ENCODE results near the gene MYOCD.

The MYOCD gene

DNA sequence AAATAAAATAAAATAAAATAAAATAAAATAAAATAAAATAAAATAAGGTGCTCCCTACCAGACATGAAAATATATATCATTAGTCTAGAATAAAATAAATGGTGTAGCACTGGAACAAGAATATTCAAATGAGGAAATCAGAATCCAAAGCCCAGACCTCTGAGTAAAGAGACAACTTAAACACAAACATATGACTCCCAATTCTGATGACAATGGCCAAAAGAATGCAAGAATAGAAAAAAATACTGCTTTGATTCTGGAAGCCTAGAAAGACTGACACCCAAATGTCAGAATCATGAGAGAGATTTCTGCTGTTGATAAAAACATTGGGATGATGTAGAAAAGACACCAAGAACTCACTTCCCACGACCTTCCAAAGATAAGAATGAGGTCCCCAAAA, 27.9 kb downstream of the MYOCD start:
- Histone ChIP-seq H3K9me2 (replicated peaks; ENCODE audit: low read depth, low read length) (no peaks in the 10 kb centered on the region), H2AFZ (ENCODE audit: low read length) (no peak overlapping the region), H3K27me3 (ENCODE audit: insufficient read depth, low read length, poor library complexity, severe bottlenecking) (no peaks in the 10 kb centered on the region), H3K4me3 (ENCODE audit: low read length, poor library complexity, severe bottlenecking) (no peak overlapping the region), H3K79me2 (ENCODE audit: insufficient read depth, low read length) (no peaks in the 10 kb centered on the region), H3K9me3 (ENCODE audit: insufficient read depth, low read depth, low read length) (no peaks in the 10 kb centered on the region), H3F3A (ENCODE audit: low read depth) (no peaks in the 10 kb centered on the region), H3K4me1 (ENCODE audit: insufficient read depth, low read length, poor library complexity, severe bottlenecking) (no peaks in the 10 kb centered on the region), H3K36me3 (ENCODE audit: insufficient read depth, low read length) (no peaks in the 10 kb centered on the region), H3K9ac (ENCODE audit: low read depth, low read length, poor library complexity, severe bottlenecking) (no peak overlapping the region), H3K4me2 (ENCODE audit: low read depth, low read length, poor library complexity, severe bottlenecking) (no peak overlapping the region), H4K20me1 (ENCODE audit: insufficient read depth, low read length, poor library complexity, severe bottlenecking) (no peaks in the 10 kb centered on the region)
- TF ChIP-seq EZH2phosphoT487 (IDR thresholded peaks at IDR 0.05; ENCODE audit: borderline replicate concordance), result no peak
- TF ChIP-seq, protein P1, sequence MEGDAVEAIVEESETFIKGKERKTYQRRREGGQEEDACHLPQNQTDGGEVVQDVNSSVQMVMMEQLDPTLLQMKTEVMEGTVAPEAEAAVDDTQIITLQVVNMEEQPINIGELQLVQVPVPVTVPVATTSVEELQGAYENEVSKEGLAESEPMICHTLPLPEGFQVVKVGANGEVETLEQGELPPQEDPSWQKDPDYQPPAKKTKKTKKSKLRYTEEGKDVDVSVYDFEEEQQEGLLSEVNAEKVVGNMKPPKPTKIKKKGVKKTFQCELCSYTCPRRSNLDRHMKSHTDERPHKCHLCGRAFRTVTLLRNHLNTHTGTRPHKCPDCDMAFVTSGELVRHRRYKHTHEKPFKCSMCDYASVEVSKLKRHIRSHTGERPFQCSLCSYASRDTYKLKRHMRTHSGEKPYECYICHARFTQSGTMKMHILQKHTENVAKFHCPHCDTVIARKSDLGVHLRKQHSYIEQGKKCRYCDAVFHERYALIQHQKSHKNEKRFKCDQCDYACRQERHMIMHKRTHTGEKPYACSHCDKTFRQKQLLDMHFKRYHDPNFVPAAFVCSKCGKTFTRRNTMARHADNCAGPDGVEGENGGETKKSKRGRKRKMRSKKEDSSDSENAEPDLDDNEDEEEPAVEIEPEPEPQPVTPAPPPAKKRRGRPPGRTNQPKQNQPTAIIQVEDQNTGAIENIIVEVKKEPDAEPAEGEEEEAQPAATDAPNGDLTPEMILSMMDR (conservative IDR thresholded peaks at IDR 0.05; ENCODE audit: low read length), result no peak

DNA sequence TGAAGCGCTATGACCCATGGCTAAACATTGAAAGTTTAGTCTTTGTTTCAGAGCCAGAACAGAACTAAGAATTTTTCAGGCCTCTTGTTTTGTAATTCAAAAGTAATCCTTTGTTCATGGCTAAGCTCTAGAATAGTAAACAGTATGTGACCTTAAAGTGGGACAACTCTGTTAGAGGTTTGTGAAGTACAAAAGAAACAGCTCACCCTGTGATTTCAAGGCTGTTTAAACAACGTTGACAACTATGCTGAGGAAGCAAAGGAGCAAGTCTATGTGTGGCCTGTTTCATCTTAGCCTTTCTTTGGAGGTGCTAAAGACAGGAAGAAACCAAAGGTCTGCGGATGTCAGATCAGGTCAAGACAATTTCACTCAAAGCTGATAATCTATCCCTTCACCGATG, 40.4 kb downstream of the MYOCD start:
- H2AFZ ChIP-seq (ENCODE audit: low read length), result no peak overlapping the region
- TF ChIP-seq, protein P1 (conservative IDR thresholded peaks at IDR 0.05; ENCODE audit: low read length), result no peak
- no peak for TF ChIP-seq EZH2phosphoT487 (IDR thresholded peaks at IDR 0.05; ENCODE audit: borderline replicate concordance)
- no peak overlapping the region for H3K9ac ChIP-seq (ENCODE audit: low read depth, low read length, poor library complexity, severe bottlenecking)

DNA sequence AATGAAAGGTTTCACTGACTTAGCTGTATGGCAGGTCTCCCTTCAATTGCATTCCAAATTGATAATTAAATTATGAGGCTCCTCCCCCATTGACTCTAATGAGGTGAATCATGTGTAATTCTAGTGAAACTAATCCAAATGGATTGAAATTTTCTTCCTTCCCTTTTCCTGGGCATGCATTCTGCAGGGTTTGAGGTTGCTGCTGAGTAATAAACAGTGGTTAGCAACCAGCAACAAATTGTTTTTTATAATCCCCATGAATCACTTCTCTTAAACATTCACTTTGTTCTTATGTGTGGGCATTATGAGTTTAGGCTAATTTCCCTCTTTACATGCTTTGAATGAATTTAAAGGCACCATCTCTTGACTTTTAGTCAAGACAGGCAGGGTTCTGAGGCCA, 43.4 kb downstream of the MYOCD start:
- TF ChIP-seq EZH2phosphoT487 (IDR thresholded peaks at IDR 0.05; ENCODE audit: borderline replicate concordance), result no peak
- TF ChIP-seq, protein P1 (conservative IDR thresholded peaks at IDR 0.05; ENCODE audit: low read length), result no peak
- no peaks in the 10 kb centered on the region for H3K79me2 ChIP-seq (ENCODE audit: insufficient read depth, low read length)
- no peaks in the 10 kb centered on the region for H4K20me1 ChIP-seq (ENCODE audit: insufficient read depth, low read length, poor library complexity, severe bottlenecking)

More for the DNA sequence above, 40.4 kb downstream of the MYOCD start:
- H3K4me3 ChIP-seq (ENCODE audit: low read length, poor library complexity, severe bottlenecking), result no peak overlapping the region
- H3K36me3 ChIP-seq (ENCODE audit: insufficient read depth, low read length), result no peaks in the 10 kb centered on the region
- H3K79me2 ChIP-seq (ENCODE audit: insufficient read depth, low read length), result no peaks in the 10 kb centered on the region
- H3K9me3 ChIP-seq (ENCODE audit: insufficient read depth, low read depth, low read length), result no peaks in the 10 kb centered on the region; the same call in 1 of the 2 replicates
- no peaks in the 10 kb centered on the region for H3K9me2 ChIP-seq (replicated peaks; ENCODE audit: low read depth, low read length)
- H3F3A ChIP-seq (ENCODE audit: low read depth), result no peaks in the 10 kb centered on the region
- H4K20me1 ChIP-seq (ENCODE audit: insufficient read depth, low read length, poor library complexity, severe bottlenecking), result no peaks in the 10 kb centered on the region
- H3K4me1 ChIP-seq (ENCODE audit: insufficient read depth, low read length, poor library complexity, severe bottlenecking), result no peaks in the 10 kb centered on the region
- no peak overlapping the region for H3K4me2 ChIP-seq (ENCODE audit: low read depth, low read length, poor library complexity, severe bottlenecking)
- no peaks in the 10 kb centered on the region for H3K27me3 ChIP-seq (ENCODE audit: insufficient read depth, low read length, poor library complexity, severe bottlenecking)

More for the DNA sequence above, 43.4 kb downstream of the MYOCD start:
- Histone ChIP-seq H3K9me3 (ENCODE audit: insufficient read depth, low read depth, low read length) (peaks cover 5% of the 10 kb centered on the region; the same call in 1 of the 2 replicates), H3K36me3 (ENCODE audit: insufficient read depth, low read length) (no peaks in the 10 kb centered on the region), H2AFZ (ENCODE audit: low read length) (no peak overlapping the region), H3K9me2 (replicated peaks; ENCODE audit: low read depth, low read length) (no peaks in the 10 kb centered on the region), H3K4me2 (ENCODE audit: low read depth, low read length, poor library complexity, severe bottlenecking) (no peak overlapping the region), H3K27me3 (ENCODE audit: insufficient read depth, low read length, poor library complexity, severe bottlenecking) (no peaks in the 10 kb centered on the region), H3K4me1 (ENCODE audit: insufficient read depth, low read length, poor library complexity, severe bottlenecking) (no peaks in the 10 kb centered on the region), H3F3A (ENCODE audit: low read depth) (no peaks in the 10 kb centered on the region), H3K4me3 (ENCODE audit: low read length, poor library complexity, severe bottlenecking) (no peak overlapping the region), H3K9ac (ENCODE audit: low read depth, low read length, poor library complexity, severe bottlenecking) (no peak overlapping the region)
